ENCODE data around the gene THAP12.

THAP12 gene

GRCh38 chr11:76376746-76377558 lies 4.0 kb downstream of the THAP12 start:
- no peak for DNase-seq

- DNase-seq, result no peak
These were observed 9.8 kb downstream of the THAP12 start for GRCh38 chr11:76371170-76371569.

GRCh38 chr11:76369406-76369805 lies 11.5 kb downstream of the THAP12 start:
- peak in 1 of 2 experiments; percentile 40 for DNase-seq

GRCh38 chr11:76368490-76368889 lies 12.4 kb downstream of the THAP12 start:
- DNase-seq, result no peak

DNA sequence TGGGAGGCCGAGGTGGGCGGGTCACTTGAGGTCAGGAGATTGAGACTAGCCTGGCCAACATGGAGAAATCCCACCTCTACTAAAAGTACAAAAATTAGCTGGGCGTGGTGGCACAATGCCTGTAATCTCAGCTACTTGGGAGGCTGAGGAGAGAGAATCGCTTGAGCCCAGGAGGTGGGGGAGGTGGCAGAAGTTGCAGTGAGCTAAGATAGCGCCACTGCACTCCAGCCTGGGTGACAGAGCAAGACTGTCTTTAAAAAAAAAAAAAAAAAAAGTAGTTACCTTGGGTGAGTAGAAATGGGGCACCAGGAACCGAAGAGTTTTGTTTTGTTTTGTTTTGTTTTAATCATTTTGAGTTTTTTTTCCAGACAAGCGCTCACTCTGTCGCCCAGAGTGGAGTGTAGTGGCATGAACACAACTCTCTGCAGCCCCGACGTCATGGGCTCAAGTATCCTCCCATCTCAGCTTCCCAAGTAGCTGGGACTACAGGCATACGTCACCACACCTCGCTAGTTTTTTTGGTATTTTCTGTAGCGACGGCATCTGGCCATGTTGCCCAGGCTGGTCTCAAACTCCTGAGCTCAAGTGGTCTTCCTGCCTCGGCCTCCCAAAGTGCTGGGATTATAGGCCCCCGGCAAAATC lies 15.8 kb downstream of the THAP12 start:
- DNase-seq, result no peak

GRCh38 chr11:76362716-76363115 lies 18.2 kb downstream of the THAP12 start:
- no peak for DNase-seq

GRCh38 chr11:76361776-76362175 lies 19.2 kb downstream of the THAP12 start:
- no peak for DNase-seq

DNA sequence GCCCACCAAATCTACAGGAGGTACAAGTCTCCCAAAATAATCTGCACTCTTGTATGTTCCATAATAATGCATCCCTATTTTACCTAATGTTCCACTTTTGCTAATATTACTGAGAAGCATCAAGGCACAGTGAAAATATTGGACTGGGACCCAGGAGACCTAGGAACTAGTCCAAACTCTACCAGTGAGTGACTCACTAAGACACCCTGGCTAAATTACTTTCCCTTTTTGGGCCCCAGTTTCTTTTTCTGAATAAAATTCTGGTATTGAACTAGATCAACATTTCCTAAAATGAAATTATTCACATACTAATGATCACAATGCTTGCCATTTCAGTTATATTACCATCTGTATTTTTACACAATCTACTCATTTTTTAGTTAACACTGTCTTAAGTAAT lies 19.6 kb downstream of the THAP12 start:
- DNase-seq, result no peak

- no peak for DNase-seq
These were observed 25.8 kb downstream of the THAP12 start for GRCh38 chr11:76355172-76355571.

DNA sequence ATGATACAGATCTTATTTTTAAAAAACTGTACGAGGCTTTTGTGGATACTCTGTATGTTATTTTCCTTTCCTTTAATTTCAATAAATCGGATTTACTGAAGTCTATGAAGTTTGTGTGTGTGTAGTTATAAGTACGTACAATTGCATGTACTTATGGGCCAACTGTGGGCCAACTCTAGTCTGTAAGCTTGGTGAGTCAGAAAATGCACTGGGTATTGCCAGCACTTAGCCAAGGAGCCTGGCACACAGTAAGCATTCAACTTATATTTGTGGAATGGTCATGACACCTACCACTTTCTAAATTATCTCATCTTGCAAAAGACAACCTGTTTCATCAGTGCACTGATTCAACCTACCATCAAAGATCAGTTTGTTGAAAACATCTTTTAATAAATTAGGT lies 32.6 kb downstream of the THAP12 start:
- no peak for DNase-seq

GRCh38 chr11:76347466-76347865 lies 33.5 kb downstream of the THAP12 start:
- no peak for DNase-seq

DNA sequence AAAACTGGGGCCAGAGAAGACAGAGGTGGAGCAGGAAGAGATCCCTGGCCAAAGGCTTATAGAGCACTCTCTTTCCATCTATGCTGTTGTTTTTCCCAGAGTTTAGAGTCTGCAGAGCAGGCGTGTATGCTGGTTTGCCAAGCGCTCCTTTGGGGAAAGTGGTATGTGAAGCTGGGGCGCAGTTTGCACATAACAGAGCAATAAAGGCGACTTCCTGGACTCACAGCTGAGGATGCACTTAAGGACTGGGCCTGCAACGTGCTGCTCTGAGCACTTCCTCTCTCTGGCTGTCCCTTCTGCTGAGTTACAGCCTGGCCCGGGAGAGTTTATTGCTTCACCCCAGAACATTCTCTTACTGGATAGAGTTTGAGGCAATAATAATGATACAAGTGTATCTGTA lies 41.7 kb downstream of the THAP12 start:
- no peak for DNase-seq

- no peak for DNase-seq
These were observed 43.0 kb downstream of the THAP12 start for GRCh38 chr11:76337923-76338322.

- no peak for DNase-seq
These were observed 43.5 kb downstream of the THAP12 start for GRCh38 chr11:76337469-76337868.

DNA sequence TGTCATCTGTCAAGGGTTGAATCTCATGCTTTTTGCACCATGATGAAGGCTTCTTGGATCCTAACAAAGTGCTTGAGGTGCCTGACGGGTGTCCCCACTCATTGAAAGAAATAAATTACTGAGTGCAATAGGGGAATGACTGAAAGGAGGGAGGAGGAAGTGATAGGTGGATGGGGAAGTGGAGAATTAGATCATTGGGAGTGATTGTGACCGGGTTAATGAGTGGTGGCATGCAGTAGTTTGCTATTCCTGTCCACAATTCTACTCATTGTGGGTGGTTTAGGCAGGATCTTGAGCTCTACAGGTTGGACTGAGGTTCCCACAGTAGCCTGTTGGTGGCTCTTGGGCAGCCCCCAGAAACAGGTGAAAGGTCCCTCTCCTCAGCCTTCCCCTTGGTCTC lies 44.3 kb downstream of the THAP12 start:
- no peak for DNase-seq

DNA sequence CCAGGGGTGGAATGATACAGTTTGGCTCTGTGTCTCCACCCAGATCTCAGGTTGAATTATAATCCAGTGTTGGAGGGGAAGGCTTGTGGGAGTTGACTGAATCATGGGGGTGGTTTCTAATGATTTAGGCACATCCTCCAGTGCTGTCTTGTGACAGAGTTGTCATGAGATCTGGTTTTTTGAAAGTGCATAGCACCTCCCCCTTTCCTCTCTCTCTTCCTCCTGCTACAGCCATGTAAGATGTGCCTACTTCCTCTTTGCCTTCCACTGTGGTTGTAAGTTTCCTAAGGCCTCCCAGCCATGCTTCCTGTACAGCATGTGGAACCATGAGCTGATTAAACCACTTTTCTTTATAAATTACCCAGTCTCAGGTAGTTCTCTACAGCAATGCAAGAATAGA lies 45.1 kb downstream of the THAP12 start:
- DNase-seq, result no peak

- no peak for DNase-seq
These were observed 46.0 kb downstream of the THAP12 start for GRCh38 chr11:76334826-76335389.

DNA sequence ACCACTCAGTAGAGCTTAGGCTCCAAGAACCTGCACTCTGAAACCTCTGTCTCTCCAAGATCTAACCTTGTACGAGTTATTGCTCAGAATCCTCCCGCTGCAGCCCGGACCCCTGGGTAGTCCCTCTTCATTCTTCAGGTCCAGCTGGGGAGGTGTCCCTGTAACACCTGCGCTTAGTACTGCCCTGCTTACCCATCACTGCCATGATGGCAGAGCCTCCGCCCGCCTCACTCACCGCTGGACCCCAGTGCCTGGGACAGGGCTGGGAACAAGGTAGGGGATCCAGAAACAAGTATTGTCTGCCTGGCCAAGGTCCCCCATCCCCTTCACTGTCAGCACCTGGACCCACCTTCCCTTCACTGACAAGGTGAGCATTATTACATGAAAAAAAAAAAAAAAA lies 50.3 kb downstream of the THAP12 start:
- DNase-seq, result no peak

DNA sequence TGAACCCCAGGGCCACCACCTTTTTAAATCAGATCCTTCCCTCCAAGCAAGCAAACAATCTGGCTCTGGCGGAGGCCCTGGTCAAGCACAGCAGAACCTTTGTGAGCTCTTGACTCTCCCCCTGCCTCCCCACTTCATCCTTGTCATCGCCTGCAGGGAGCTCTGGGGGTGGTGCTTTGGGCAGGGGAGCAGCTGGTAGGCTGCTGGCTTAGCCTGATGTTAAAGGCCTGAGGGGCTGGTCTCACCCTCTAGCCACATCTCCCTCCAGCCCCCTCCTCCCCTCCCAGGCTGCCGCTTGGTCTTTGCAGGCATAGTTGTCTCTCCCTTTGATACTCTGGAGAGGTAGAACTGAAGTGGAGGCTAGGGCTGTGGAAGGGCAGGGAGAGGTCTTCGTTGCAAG lies 50.9 kb downstream of the THAP12 start:
- DNase-seq, result no peak

DNA sequence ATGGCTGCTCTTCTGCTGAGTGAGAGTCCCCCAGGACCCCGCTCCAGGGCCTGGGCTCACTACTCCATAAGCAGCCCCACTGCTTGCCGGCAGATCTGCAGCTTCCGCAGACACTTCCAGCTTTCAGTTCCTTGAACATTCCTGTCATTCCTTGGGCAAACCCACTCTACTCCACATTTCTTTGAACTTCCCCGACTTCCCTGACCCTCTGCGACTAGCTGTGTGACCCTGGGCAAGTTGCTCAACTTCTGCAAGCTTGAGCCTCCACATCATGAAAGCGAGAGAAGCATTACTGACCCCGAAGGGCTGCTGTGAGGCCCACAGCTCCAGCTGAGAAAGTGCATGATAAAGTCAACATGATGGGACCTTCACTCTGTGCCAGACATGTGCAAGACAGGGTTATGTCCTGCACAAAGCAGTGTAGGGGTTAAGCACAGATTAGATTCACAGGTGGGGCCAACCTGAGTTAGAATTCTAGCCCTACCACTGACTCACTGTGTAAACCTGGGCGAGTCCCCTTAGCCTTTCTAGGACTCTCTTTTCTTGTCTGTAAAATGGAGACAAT lies 51.8 kb downstream of the THAP12 start:
- no peak for DNase-seq

- DNase-seq, result no peak
These were observed 53.1 kb downstream of the THAP12 start for GRCh38 chr11:76327756-76328388.

- DNase-seq, result no peak
These were observed 53.7 kb downstream of the THAP12 start for GRCh38 chr11:76327202-76327601.

GRCh38 chr11:76325185-76325584 lies 55.7 kb downstream of the THAP12 start:
- no peak for DNase-seq
